GM12892 (cell line): ENCODE results near the gene TBX2.

Experiments used
- POLR2A ChIP-seq: IDR thresholded peaks from 2 replicates; pipeline ENCODE4 v1.6.1; 2011; ENCODE audit warnings: low read depth, low read length, control low read depth
- POLR2AphosphoS5 ChIP-seq: IDR thresholded peaks from 2 replicates; pipeline ENCODE4 v1.6.1; 2011; ENCODE audit warnings: low read depth, low read length, control low read depth

DNA sequence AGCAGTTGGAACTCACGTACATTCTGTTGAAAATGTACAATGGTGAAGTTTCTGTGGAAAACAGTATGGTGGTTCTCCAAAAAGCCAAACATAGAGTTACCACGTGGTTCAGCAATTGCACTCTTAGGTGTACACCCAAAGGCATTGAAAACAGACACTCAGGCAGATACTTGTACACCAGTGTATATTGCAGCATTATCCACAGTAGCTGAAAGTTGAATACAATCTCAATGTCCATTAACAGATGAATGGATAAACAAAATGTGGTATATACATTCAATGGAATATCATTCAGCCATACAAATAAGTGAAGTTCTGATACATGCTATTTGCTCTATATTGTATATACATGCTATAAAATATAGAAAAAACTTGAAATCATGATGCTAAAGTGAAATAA lies 23.2 kb downstream of the TBX2 start:
- TF ChIP-seq POLR2A, result no peak
- TF ChIP-seq POLR2AphosphoS5, result no peak
